T-helper 2 cell treated with Interferon-gamma antibody and Interleukin-4, amounts not matched to agents 100 ng/mL and 5 ng/mL, for 36 hours (primary cell): ENCODE data around the gene KIF1A. TPM values are rescaled to one million over a fixed set of nuclear protein-coding genes. Genes with fewer than 3 reads are reported as not detected.

Experiments used
- intact Hi-C: fragments of 100-400 bp; cut with micrococcal nuclease; formaldehyde crosslinking; loops from one replicate; pipeline ENCODE4 v1.15.1; 2023
- total RNA-seq: library from RNA; stranded (reverse); gene quantifications from 2 replicates; pipeline ENCODE4 v1.2.3, GENCODE V29; 2022

KIF1A gene
- total RNA-seq, 1 donor from 2014 or later = 0.43 TPM

GRCh38 chr2:240821429-240821778 is 1.4 kb upstream of the KIF1A start:
- intact Hi-C loops = no loop called here

- intact Hi-C loops = no loop called here
Measured at GRCh38 chr2:240820607-240821428, 799 bp upstream of the KIF1A start.

GRCh38 chr2:240819126-240819857 is 727 bp downstream of the KIF1A start:
- intact Hi-C loops = no loop called here

- intact Hi-C loops = no loop called here
Measured at GRCh38 chr2:240818293-240819125, 1.5 kb downstream of the KIF1A start.

- intact Hi-C loops = no loop called here
Measured at GRCh38 chr2:240817496-240818292, 2.3 kb downstream of the KIF1A start.

- intact Hi-C loops = no loop called here
Measured at GRCh38 chr2:240816584-240817495, 3.2 kb downstream of the KIF1A start.

GRCh38 chr2:240815761-240816583 is 4.0 kb downstream of the KIF1A start:
- intact Hi-C loops = no loop called here

- intact Hi-C loops = no loop called here
Measured at GRCh38 chr2:240814946-240815760, 4.9 kb downstream of the KIF1A start.

GRCh38 chr2:240814280-240814679 is 5.7 kb downstream of the KIF1A start:
- intact Hi-C loops = no loop called here

GRCh38 chr2:240813231-240813921 is 6.6 kb downstream of the KIF1A start:
- intact Hi-C loops = no loop called here

GRCh38 chr2:240812721-240813120 is 7.3 kb downstream of the KIF1A start:
- intact Hi-C loops = no loop called here

GRCh38 chr2:240812301-240812680 is 7.7 kb downstream of the KIF1A start:
- intact Hi-C loops = no loop called here

GRCh38 chr2:240811346-240812300 is 8.4 kb downstream of the KIF1A start:
- intact Hi-C loops = no loop called here

- intact Hi-C loops = no loop called here
Measured at GRCh38 chr2:240810621-240811020, 9.4 kb downstream of the KIF1A start.

- intact Hi-C loops = no loop called here
Measured at GRCh38 chr2:240810199-240810598, 9.8 kb downstream of the KIF1A start.

- intact Hi-C loops = no loop called here
Measured at GRCh38 chr2:240809276-240809675, 10.7 kb downstream of the KIF1A start.

- intact Hi-C loops = no loop called here
Measured at GRCh38 chr2:240806459-240806858, 13.6 kb downstream of the KIF1A start.
